ENCODE results near the gene SMIM1.

The SMIM1 gene

DNA sequence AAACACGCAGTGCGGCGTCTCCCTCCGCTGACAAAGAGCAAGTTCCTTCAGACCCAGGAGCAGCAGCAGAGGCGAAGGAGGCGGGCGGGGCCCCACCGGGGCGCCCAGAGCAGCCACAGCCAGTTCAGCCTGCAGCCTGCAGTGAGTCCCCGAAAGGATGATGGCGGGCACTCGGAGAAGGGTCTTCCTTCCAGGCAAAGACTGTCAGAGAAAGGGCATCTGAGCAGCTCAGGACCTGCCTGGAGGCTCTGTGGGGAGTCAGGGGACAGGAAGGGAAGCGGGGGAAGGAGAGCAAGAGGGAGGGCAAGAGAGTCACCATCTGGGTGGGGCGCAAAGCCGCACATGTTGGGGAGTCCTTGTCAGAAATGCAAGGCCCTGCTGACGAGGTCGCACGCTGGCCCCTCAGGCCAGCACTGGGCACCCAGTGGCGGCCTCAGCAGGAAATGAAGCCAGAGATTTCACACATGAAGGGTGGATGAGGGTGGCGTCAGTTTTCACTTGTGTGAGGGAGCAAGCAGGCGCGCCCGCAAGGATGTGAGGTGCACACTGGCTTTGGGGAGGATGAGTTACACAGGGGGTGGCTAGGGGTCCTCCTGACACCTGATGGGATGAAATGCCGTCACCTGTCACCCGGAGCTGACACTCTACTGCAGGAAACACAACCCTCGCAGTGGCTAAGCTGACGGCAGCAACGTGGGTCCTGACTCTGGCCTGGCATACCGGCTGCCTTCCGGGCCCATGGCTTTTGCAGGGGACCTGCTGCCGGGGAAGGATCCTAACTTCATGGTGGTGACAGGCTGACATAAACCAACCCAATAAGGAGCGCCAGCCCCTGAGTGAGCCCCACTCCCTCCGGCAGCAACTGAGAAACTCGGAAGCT is 17.1 kb downstream of the SMIM1 start:
- Mint-ChIP-seq H3K27me3 (ENCODE audit: low read depth) (peaks cover 3% of the 10 kb centered on the region), H3K4me1 (peaks cover 5% of the 10 kb centered on the region), H3K4me3 (no peak overlapping the region), H3K36me3 (ENCODE audit: low read depth) (peaks cover 37% of the 10 kb centered on the region), H3K9me3 (no peaks in the 10 kb centered on the region), H3K27ac (no peak overlapping the region)
- no peak for TF ChIP-seq CTCF (IDR thresholded peaks at IDR 0.05; ENCODE audit: unreplicated experiment in 3 of 3)

GRCh38 chr1:3790500-3790923 is 18.0 kb downstream of the SMIM1 start:
- Mint-ChIP-seq H3K27ac (no peak overlapping the region), H3K9me3 (no peaks in the 10 kb centered on the region), H3K4me1 (peaks cover 12% of the 10 kb centered on the region), H3K27me3 (ENCODE audit: low read depth) (peaks cover 3% of the 10 kb centered on the region), H3K36me3 (ENCODE audit: low read depth) (peaks cover 30% of the 10 kb centered on the region), H3K4me3 (no peak overlapping the region)
- TF ChIP-seq CTCF (IDR thresholded peaks at IDR 0.05; ENCODE audit: unreplicated experiment in 3 of 3): no peak

DNA sequence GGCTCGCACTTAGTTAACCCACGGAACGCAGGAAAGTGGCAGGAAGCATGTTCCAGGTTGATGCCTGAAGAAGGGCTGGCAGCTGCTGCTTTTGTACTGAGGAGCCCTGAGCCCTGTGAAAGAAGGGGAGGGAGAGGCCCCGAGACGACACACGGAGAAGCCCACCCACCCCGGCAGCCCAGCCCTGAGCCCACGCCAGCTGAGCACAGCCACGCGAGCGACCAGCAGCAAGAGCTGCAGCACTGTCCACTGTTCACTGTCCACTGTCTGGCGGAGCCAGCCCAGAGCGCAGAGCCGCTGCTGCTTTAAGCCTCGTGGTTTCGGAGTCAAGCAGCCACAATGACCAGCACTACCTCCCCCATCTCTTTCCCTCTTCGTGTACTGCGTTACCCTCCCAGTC is 18.4 kb downstream of the SMIM1 start:
- Mint-ChIP-seq H3K4me3 (no peak overlapping the region), H3K36me3 (ENCODE audit: low read depth) (peaks cover 29% of the 10 kb centered on the region), H3K4me1 (peaks cover 13% of the 10 kb centered on the region), H3K27me3 (ENCODE audit: low read depth) (peaks cover 3% of the 10 kb centered on the region), H3K27ac (no peak overlapping the region), H3K9me3 (no peaks in the 10 kb centered on the region)
- no peak for TF ChIP-seq CTCF (IDR thresholded peaks at IDR 0.05; ENCODE audit: unreplicated experiment in 3 of 3)

- Mint-ChIP-seq H3K27ac (peak overlapping the region; percentile 34 to 73 (median 68)), H3K36me3 (ENCODE audit: low read depth) (peaks cover 11% of the 10 kb centered on the region), H3K4me1 (peaks cover 28% of the 10 kb centered on the region), H3K9me3 (no peaks in the 10 kb centered on the region), H3K4me3 (peak overlapping the region; percentile 85 to 97 (median 93)), H3K27me3 (ENCODE audit: low read depth) (peaks cover 7% of the 10 kb centered on the region)
- no peak for TF ChIP-seq CTCF (IDR thresholded peaks at IDR 0.05; ENCODE audit: unreplicated experiment in 3 of 3)
Measured at GRCh38 chr1:3795453-3796214, 23.1 kb downstream of the SMIM1 start.

GRCh38 chr1:3796215-3797061 is 23.9 kb downstream of the SMIM1 start, which contains the start of gene LRRC47:
Gene LRRC47 (minus strand): TSS chr1:3796498. CDS start chr1:3796476, 22 bp downstream.
- Mint-ChIP-seq H3K9me3 (no peaks in the 10 kb centered on the region), H3K4me1 (peaks cover 32% of the 10 kb centered on the region), H3K4me3 (peak within 1 kb of the TSS; percentile 92 to 97 (median 97)), H3K27ac (peak within 1 kb of the TSS; percentile 77 to 89 (median 89)), H3K27me3 (ENCODE audit: low read depth) (peaks cover 12% of the 10 kb centered on the region), H3K36me3 (ENCODE audit: low read depth) (peaks cover 11% of the 10 kb centered on the region)
- TF ChIP-seq CTCF (IDR thresholded peaks at IDR 0.05; ENCODE audit: unreplicated experiment in 3 of 3): no peak

Measured in nephron (organoid).